ENCODE data around the gene TINCR.

GRCh38 chr19:5537870-5538269 lies 29.9 kb downstream of the TINCR start:
- TF ChIP-seq CTCF (conservative IDR thresholded peaks at IDR 0.05) (no peak), ZFX (IDR thresholded peaks at IDR 0.05) (no peak)
